K562 (cell line): ENCODE measurements around the gene PARP9. TPM values are rescaled to one million over a fixed set of nuclear protein-coding genes. Genes with fewer than 3 reads are reported as not detected.

Source experiments
- ATAC-seq: fragments of 200-7000 bp; cut with Tn5 transposase; 3 replicates; pipeline ENCODE4 v1.9.1; 2020; ENCODE audit warnings: moderate library complexity
- BruUV-seq: library from RNA; stranded (reverse); fragments of 400-500 nt; replicated peaks from 2 replicates; lab custom pipeline; 2021; lab: Mats Ljungman, UMichigan
- CTCF ChIA-PET: fragments of 300-600 bp; formaldehyde crosslinking; extraction: SDS; loops from one replicate; lab custom pipeline; 2021; ENCODE audit warnings: low intra/inter-chr PET ratio; lab: Yijun Ruan, JAX
- POLR2A ChIA-PET: fragments of 300-600, 350-650 bp; sonication (Branson Sonifier 250); formaldehyde crosslinking; extraction: SDS; loops from one replicate; lab custom pipeline; 2021; ENCODE audit warnings: antibody characterized with exemption, inconsistent platforms; lab: Yijun Ruan, JAX
- DNase-seq, 4 experiments: peaks; one replicate each; pipeline versions ENCODE4 v3.0.0 to v3.0.0-alpha.2; 2011 to 2018; ENCODE audit warnings: low spot score in 3 of 4, mixed read lengths in 3 of 4; ENCODE audit errors: extremely low read depth in 1 of 4
- FAIRE-seq: peaks from 2 replicates; lab custom pipeline; 2011; peaks lifted over from hg19 to GRCh38; lab: Jason Lieb, UNC
- H2AFZ ChIP-seq: 2 replicates; pipeline ENCODE4 v1.6.0; 2011; ENCODE audit warnings: low read depth, low read length, control low read depth, inconsistent platforms
- H3K27ac ChIP-seq: fragments of 200-600 bp; 3 replicates; pipeline ENCODE4 v1.8.0; 2011; ENCODE audit warnings: low read depth, mild to moderate bottlenecking, control low read depth, inconsistent platforms, low read length, moderate library complexity, mixed read lengths; ENCODE audit errors: extremely low read depth
- H3K27me3 ChIP-seq, 2 experiments: fragments of 300-600 bp in 1 of 2; 2 replicates in 1 of 2; 3 replicates in 1 of 2; pipeline versions ENCODE4 v1.6.0 to v1.8.0; 2011; ENCODE audit warnings: inconsistent platforms in 2 of 2, low read length in 2 of 2, mild to moderate bottlenecking in 1 of 2, mixed read lengths in 1 of 2, moderate library complexity in 1 of 2; ENCODE audit not compliant: control insufficient read depth in 2 of 2, insufficient read depth in 2 of 2
- H3K36me3 ChIP-seq: fragments of 300-600 bp; 3 replicates; pipeline ENCODE4 v1.8.0; 2011; ENCODE audit warnings: mild to moderate bottlenecking, low read length, inconsistent platforms; ENCODE audit not compliant: control insufficient read depth, insufficient read depth
- H3K4me1 ChIP-seq, 2 experiments: fragments of 200-600 bp in 1 of 2; replicated peaks in 1 of 2; 2 replicates in 1 of 2; 3 replicates in 1 of 2; pipeline versions ENCODE4 v1.5.1 to v1.8.0; 2011; ENCODE audit warnings: inconsistent platforms in 2 of 2, low read length in 2 of 2, mild to moderate bottlenecking in 1 of 2, mixed read lengths in 1 of 2, moderate library complexity in 1 of 2; ENCODE audit not compliant: control insufficient read depth in 2 of 2, insufficient read depth in 2 of 2
- H3K4me2 ChIP-seq: 2 replicates; pipeline ENCODE4 v1.6.1; 2011; ENCODE audit warnings: low read length, control low read depth, inconsistent platforms, mixed read lengths; ENCODE audit not compliant: insufficient read depth
- H3K4me3 ChIP-seq: fragments of 200-600 bp; sonication (generic), shearing (Covaris generic); 2 replicates; pipeline ENCODE4 v1.5.1; 2016; ENCODE audit warnings: control low read depth, inconsistent platforms
- H3K79me2 ChIP-seq: fragments of 200-600 bp; 3 replicates; pipeline ENCODE4 v1.8.0; 2011; ENCODE audit warnings: low read length, inconsistent platforms; ENCODE audit not compliant: control insufficient read depth, insufficient read depth
- H3K9ac ChIP-seq, 2 experiments: 2 replicates each; pipeline versions ENCODE4 v1.6.0 to v1.6.1; 2011; ENCODE audit warnings: low read depth in 2 of 2, low read length in 2 of 2, control low read depth in 1 of 2, inconsistent platforms in 1 of 2, mild to moderate bottlenecking in 1 of 2, mixed read lengths in 1 of 2; ENCODE audit not compliant: insufficient read depth in 1 of 2
- H3K9me1 ChIP-seq: one replicate; pipeline ENCODE4 v1.6.0; 2011; ENCODE audit warnings: inconsistent platforms, mild to moderate bottlenecking, low read length, moderate library complexity; ENCODE audit not compliant: control insufficient read depth, insufficient read depth
- H3K9me3 ChIP-seq: replicated peaks from 2 replicates; pipeline ENCODE4 v1.5.1; 2011; ENCODE audit warnings: low read depth, low read length, inconsistent platforms; ENCODE audit not compliant: control insufficient read depth, insufficient read depth
- H4K20me1 ChIP-seq: replicated peaks from 2 replicates; pipeline ENCODE4 v1.6.1; 2011; ENCODE audit warnings: low read length, inconsistent platforms, mixed read lengths; ENCODE audit not compliant: control insufficient read depth, insufficient read depth
- E2F3 ChIP-seq: fragments of 250-450 bp; sonication (Bioruptor Pico); IDR thresholded peaks from 2 replicates; pipeline ENCODE4 v1.4.0; 2020; ENCODE audit warnings: mild to moderate bottlenecking
- KLF1 ChIP-seq: fragments of 450-650 bp; IDR thresholded peaks from 2 replicates; pipeline ENCODE4 v1.6.1; 2016; ENCODE audit warnings: missing genetic modification characterization, missing compliant biosample characterization
- MLX ChIP-seq, 2 experiments: fragments of 450-650 bp in 1 of 2; sonication (generic) in 1 of 2; formaldehyde crosslinking; conservative IDR thresholded peaks; 2 replicates each; pipeline versions ENCODE4 v1.4.0 to v1.8.1; 2020 to 2022; ENCODE audit warnings: mild to moderate bottlenecking in 1 of 2, missing genetic modification reagents in 1 of 2
- RFX1 ChIP-seq: fragments of 450-650 bp; IDR thresholded peaks from 2 replicates; pipeline ENCODE4 v1.6.1; 2016; ENCODE audit warnings: mild to moderate bottlenecking, moderate library complexity
- STAT6 ChIP-seq: sonication (generic); formaldehyde crosslinking; IDR thresholded peaks from 2 replicates; pipeline ENCODE4 v1.8.1; 2023; ENCODE audit warnings: mild to moderate bottlenecking, missing genetic modification reagents
- ZEB2 ChIP-seq: fragments of 450-650 bp; IDR thresholded peaks from 2 replicates; pipeline ENCODE4 v1.6.1; 2016
- ZNF316 ChIP-seq: fragments of 450-650 bp; IDR thresholded peaks from 2 replicates; pipeline ENCODE4 v1.6.1; 2016
- WGBS: fragments of 100-300 bp; shearing (Covaris generic); methylation state at CpG from one replicate; pipeline ENCODE4 v1.1.6; 2016; ENCODE audit warnings: low coverage, mixed read lengths; ENCODE audit not compliant: insufficient coverage; ENCODE audit errors: missing lambda C conversion rate; 5-methylcytosine and 5-hydroxymethylcytosine counted together
- in situ Hi-C: fragments of 300-500 bp; cut with MboI; formaldehyde crosslinking; loops from 4 replicates; pipeline ENCODE4 v1.15.0; 2018; ENCODE audit warnings: inconsistent platforms, mixed read lengths
- intact Hi-C: fragments of 100-400 bp; cut with micrococcal nuclease; formaldehyde crosslinking; loops from 2 replicates; pipeline ENCODE4 v1.14.2; 2022
- polyA plus RNA-seq, 8 experiments: library from polyadenylated mRNA; depleted of rRNA in 4 of 8; stranded (reverse) in 5 of 8; unstranded in 3 of 8; fragments of >200 nt; fragmentation: Nextera tagmentation in 2 of 8; fragmentation: Illumina TruSeq in 1 of 8; extraction: Ambion mirVana in 2 of 8; extraction: Trizol in 1 of 8; gene quantifications; 2 replicates each; pipeline versions ENCODE4 v1.2.1 to v1.2.3, GENCODE V29; 2011 to 2014; ENCODE audit warnings: inconsistent platforms in 1 of 8, missing spikeins in 1 of 8
- total RNA-seq, 7 experiments: library from RNA; depleted of rRNA in 6 of 7; stranded (reverse); fragments of >200 nt in 6 of 7; fragmentation: Illumina TruSeq in 2 of 7; extraction: Trizol in 2 of 7; gene quantifications; 2 replicates each; pipeline versions ENCODE4 v1.2.1 to v1.2.3, GENCODE V29; 2011 to 2021; ENCODE audit warnings: low replicate concordance in 1 of 7

The PARP9 gene
- total and polyA plus RNA-seq, 9 of the 15 experiments (the other 6 are each of a cell fraction or from before 2014, with no cell fraction given), result 2.1 to 4.8 (median 3.4) TPM

- TF ChIP-seq MLX (CRISPR knock-in tag; conservative IDR thresholded peaks at IDR 0.05) (no peak), E2F3 (CRISPR knock-in tag) (no peak), ZEB2 (no peak), STAT6 (no peak)
Measured at GRCh38 chr3:122612696-122613095, 48.6 kb upstream of the PARP9 start (continued).

- ChIA-PET CTCF (no interaction called here), POLR2A (no interaction called here)
- in situ Hi-C loops, result no loop called here
- H3K27me3 ChIP-seq, result peaks cover 0 to 3% of the 10 kb centered on the region in 2 experiments; a peak in 2 of 5 replicates
- WGBS, result 19% methylated on average over 7 of the region's 7 CpGs
- no peak overlapping the region for H3K4me2 ChIP-seq
- no peak for ATAC-seq
- no peaks in the 10 kb centered on the region for H4K20me1 ChIP-seq
- no TSS peak for BruUV-seq
- no peak overlapping the region for H2AFZ ChIP-seq
- no peak overlapping the region for H3K27ac ChIP-seq
- no peak overlapping the region for H3K4me3 ChIP-seq
- intact Hi-C loops, result no loop called here
- H3K36me3 ChIP-seq, result no peaks in the 10 kb centered on the region
- H3K9ac ChIP-seq, result no peak overlapping the region
- H3K4me1 ChIP-seq, result no peaks in the 10 kb centered on the region
- DNase-seq, result no peak
- no peak for FAIRE-seq
- H3K9me1 ChIP-seq, result no peaks in the 10 kb centered on the region
- no peaks in the 10 kb centered on the region; the same call in 1 of the 2 replicates for H3K9me3 ChIP-seq
- no peaks in the 10 kb centered on the region for H3K79me2 ChIP-seq
- TF ChIP-seq KLF1 (no peak), ZNF316 (0 out of 2 replicates have a peak, but pooled peaks have one; percentile 11), RFX1 (no peak)
Measured at GRCh38 chr3:122609798-122610559, 45.9 kb upstream of the PARP9 start.
